ENCODE results near the gene HAUS5.

Gene HAUS5

GRCh38 chr19:35608251-35608650 is 4.3 kb upstream of the HAUS5 start:
- no peak for DNase-seq

- DNase-seq, result no peak
These were observed 2.6 kb upstream of the HAUS5 start for GRCh38 chr19:35609851-35610353.

- DNase-seq, result no peak
These were observed 344 bp upstream of the HAUS5 start for GRCh38 chr19:35612224-35612558.

GRCh38 chr19:35613574-35613973 is 1.0 kb downstream of the HAUS5 start:
- no peak for DNase-seq

GRCh38 chr19:35615036-35615435 is 2.5 kb downstream of the HAUS5 start:
- DNase-seq, result no peak

GRCh38 chr19:35618857-35619256 is 6.3 kb downstream of the HAUS5 start:
- DNase-seq, result no peak

GRCh38 chr19:35619290-35619923 is 6.9 kb downstream of the HAUS5 start:
- no peak for DNase-seq

- no peak for DNase-seq
These were observed 7.5 kb downstream of the HAUS5 start for GRCh38 chr19:35620001-35620400.

- DNase-seq, result no peak
These were observed 9.2 kb downstream of the HAUS5 start for GRCh38 chr19:35621708-35622107.

- no peak for DNase-seq
These were observed 10.2 kb downstream of the HAUS5 start for GRCh38 chr19:35622750-35623149.

- DNase-seq, result no peak
These were observed 10.9 kb downstream of the HAUS5 start for GRCh38 chr19:35623327-35624010.

- no peak for DNase-seq
These were observed 15.7 kb downstream of the HAUS5 start for GRCh38 chr19:35628264-35628564.

- DNase-seq, result peak; percentile 96
These were observed 16.2 kb downstream of the HAUS5 start, which contains the start of gene RBM42 for GRCh38 chr19:35628565-35629331. Gene RBM42, plus strand, starts transcription at chr19:35629036. Its CDS starts 118 bp downstream, at chr19:35629154.

- DNase-seq, result no peak
These were observed 16.7 kb downstream of the HAUS5 start for GRCh38 chr19:35629332-35629633.

- no peak for DNase-seq
These were observed 21.3 kb downstream of the HAUS5 start for GRCh38 chr19:35633727-35634440.

- no peak for DNase-seq
These were observed 24.1 kb downstream of the HAUS5 start for GRCh38 chr19:35636651-35637050.

- DNase-seq, result no peak
These were observed 24.6 kb downstream of the HAUS5 start for GRCh38 chr19:35637165-35637564.

GRCh38 chr19:35639321-35639639 is 26.7 kb downstream of the HAUS5 start:
- DNase-seq, result no peak

- DNase-seq, result no peak
These were observed 27.3 kb downstream of the HAUS5 start for GRCh38 chr19:35639863-35640262.

GRCh38 chr19:35641515-35642151 is 29.1 kb downstream of the HAUS5 start, which contains the start of gene ETV2:
Gene ETV2, plus strand, starts transcription at chr19:35641745. Its CDS starts 716 bp downstream, at chr19:35642461.
- DNase-seq, result no peak

- no peak for DNase-seq
These were observed 29.8 kb downstream of the HAUS5 start for GRCh38 chr19:35642312-35642711.

GRCh38 chr19:35642798-35643254 is 30.3 kb downstream of the HAUS5 start:
- DNase-seq, result no peak

Data from midbrain (tissue), 1 donor.